Activated B cell treated with CpG ODN at 0.5 μM for 24 hours (primary cell): Measurements from ENCODE around the gene SWAP70. TPM values are rescaled to one million over a fixed set of nuclear protein-coding genes. Genes with fewer than 3 reads are reported as not detected.
A peak's percentile ranks its signal among the peaks of the same experiment; 100 is the strongest.
"Not testable (repeated sequence)": the region's sequence is repeated elsewhere in the genome, so short reads cannot be mapped to it uniquely, and the experiment has no call there.

ENCODE experiments used
- ATAC-seq: fragments of 200-7000 bp; cut with Tn5 transposase; one replicate; pipeline ENCODE4 v1.10.0; 2021; ENCODE audit warnings: low read depth, mild to moderate bottlenecking, moderate library complexity
- CTCF ChIA-PET: fragments of 350-600 bp; sonication (Branson Sonifier 250); formaldehyde crosslinking; loops from one replicate; lab custom pipeline; 2021; ENCODE audit warnings: antibody characterized with exemption; lab: Charles Lee
- POLR2A ChIA-PET: fragments of 350-600 bp; sonication (Branson Sonifier 250); formaldehyde crosslinking; loops from one replicate; lab custom pipeline; 2021; ENCODE audit warnings: antibody characterized with exemption; lab: Charles Lee
- DNase-seq: peaks from one replicate; pipeline ENCODE4 v3.0.0; 2022
- H3K27ac Mint-ChIP-seq: one replicate; pipeline ENCODE4 v1.8.0; 2020; ENCODE audit warnings: mixed read lengths
- H3K27me3 Mint-ChIP-seq: one replicate; pipeline ENCODE4 v1.8.0; 2021; ENCODE audit warnings: mixed read lengths
- H3K36me3 Mint-ChIP-seq: one replicate; pipeline ENCODE4 v1.8.0; 2021; ENCODE audit warnings: low read depth, mixed read lengths
- H3K4me1 Mint-ChIP-seq: one replicate; pipeline ENCODE4 v1.8.0; 2021; ENCODE audit warnings: mixed read lengths
- H3K4me3 Mint-ChIP-seq: one replicate; pipeline ENCODE4 v1.8.0; 2020; ENCODE audit warnings: mild to moderate bottlenecking, mixed read lengths
- H3K9me3 Mint-ChIP-seq: one replicate; pipeline ENCODE4 v1.8.0; 2020; ENCODE audit warnings: mixed read lengths
- CTCF ChIP-seq: fragments of 200-600 bp; IDR thresholded peaks from one replicate; pipeline ENCODE4 v1.8.0; 2022; ENCODE audit warnings: antibody characterized with exemption, mild to moderate bottlenecking
- intact Hi-C: fragments of 100-400 bp; cut with micrococcal nuclease; formaldehyde crosslinking; loops from one replicate; pipeline ENCODE4 v1.15.1; 2024
- total RNA-seq: library from RNA; stranded (reverse); gene quantifications from 2 replicates; pipeline ENCODE4 v1.2.3, GENCODE V29; 2022

SWAP70 gene
- total RNA-seq, 1 donor from 2014 or later = 288 TPM

GRCh38 chr11:9691865-9692264 lies 28.0 kb downstream of the SWAP70 start:
- peak overlapping the region; percentile 94 for H3K27ac Mint-ChIP-seq
- peaks cover 59% of the 10 kb centered on the region for H3K4me1 Mint-ChIP-seq
- no peaks in the 10 kb centered on the region for H3K9me3 Mint-ChIP-seq
- ChIA-PET CTCF (interaction anchor here (0.7 to 4.0 kb wide), 4 partner anchors 56 to 157 kb away, joined by 3 to 21 read pairs (median 10); no protein-coding TSS in a partner anchor), POLR2A (interaction anchor here (0.5 to 9.7 kb wide), 17 partner anchors 9 to 143 kb away, joined by 3 to 133 read pairs (median 8); partner anchors contain the start of gene SWAP70)
- peak overlapping the region; percentile 48 for H3K4me3 Mint-ChIP-seq
- TF ChIP-seq CTCF = no peak
- peak; percentile 16 for ATAC-seq
- H3K27me3 Mint-ChIP-seq = no peaks in the 10 kb centered on the region
- intact Hi-C loops = no loop called here
- no peak for DNase-seq
- peaks cover 47% of the 10 kb centered on the region for H3K36me3 Mint-ChIP-seq

GRCh38 chr11:9692691-9693090 lies 28.8 kb downstream of the SWAP70 start:
- Mint-ChIP-seq H3K27ac (peak overlapping the region; percentile 94), H3K27me3 (no peaks in the 10 kb centered on the region), H3K36me3 (peaks cover 53% of the 10 kb centered on the region), H3K9me3 (no peaks in the 10 kb centered on the region), H3K4me3 (peak overlapping the region; percentile 50), H3K4me1 (peaks cover 64% of the 10 kb centered on the region)
- intact Hi-C loops = no loop called here
- POLR2A ChIA-PET = interaction anchor here (0.6 to 9.7 kb wide), 21 partner anchors 8 to 120 kb away, joined by 3 to 133 read pairs (median 7); partner anchors contain the start of genes SWAP70 and WEE1
- no peak for TF ChIP-seq CTCF
- CTCF ChIA-PET = interaction anchor here (0.7 to 2.4 kb wide), 3 partner anchors 23 to 79 kb away, joined by 3 to 16 read pairs (median 3); no protein-coding TSS in a partner anchor
- DNase-seq (no peak), ATAC-seq (peak; percentile 31)

GRCh38 chr11:9693801-9694553 lies 30.1 kb downstream of the SWAP70 start:
- Mint-ChIP-seq H3K27me3 (no peaks in the 10 kb centered on the region), H3K4me1 (peaks cover 77% of the 10 kb centered on the region), H3K9me3 (no peaks in the 10 kb centered on the region), H3K27ac (peak overlapping the region; percentile 94), H3K4me3 (peak overlapping the region; percentile 68), H3K36me3 (peaks cover 65% of the 10 kb centered on the region)
- POLR2A ChIA-PET = interaction anchor here (0.6 to 9.7 kb wide), 9 partner anchors 14 to 93 kb away, joined by 3 to 133 read pairs (median 9); partner anchors contain the start of gene SWAP70
- DNase-seq = no peak
- no peak for ATAC-seq
- CTCF ChIA-PET = interaction anchor here (2.4 kb wide), 1 partner anchor 80 kb away, joined by 16 read pairs; no protein-coding TSS in a partner anchor
- no peak for TF ChIP-seq CTCF
- intact Hi-C loops = loop anchor here (1.0 kb wide), 1 partner anchor 8 kb away; no protein-coding TSS in a partner anchor

GRCh38 chr11:9695228-9695627 lies 31.4 kb downstream of the SWAP70 start:
- H3K4me3 Mint-ChIP-seq, CTCF ChIA-PET, H3K9me3 Mint-ChIP-seq, H3K27me3 Mint-ChIP-seq, DNase-seq, ATAC-seq, intact Hi-C loops: not testable (repeated sequence)
- POLR2A ChIA-PET = interaction anchor here (1.3 kb wide), 1 partner anchor 25 kb away, joined by 6 read pairs; no protein-coding TSS in a partner anchor
- peaks cover 84% of the 10 kb centered on the region for H3K4me1 Mint-ChIP-seq
- peaks cover 71% of the 10 kb centered on the region for H3K36me3 Mint-ChIP-seq
- peak overlapping the region; percentile 94 for H3K27ac Mint-ChIP-seq

GRCh38 chr11:9697766-9698165 lies 33.9 kb downstream of the SWAP70 start:
- H3K36me3 Mint-ChIP-seq = peaks cover 81% of the 10 kb centered on the region
- H3K4me3 Mint-ChIP-seq = peak overlapping the region; percentile 46
- H3K27ac Mint-ChIP-seq = peak overlapping the region; percentile 79
- H3K27me3 Mint-ChIP-seq = no peaks in the 10 kb centered on the region
- DNase-seq (no peak), ATAC-seq (peak; percentile 19)
- CTCF ChIA-PET = no interaction called here
- H3K4me1 Mint-ChIP-seq = peaks cover 83% of the 10 kb centered on the region
- POLR2A ChIA-PET = interaction anchor here (0.6 to 1.4 kb wide), 7 partner anchors 11 to 78 kb away, joined by 3 to 9 read pairs (median 3); no protein-coding TSS in a partner anchor
- no peaks in the 10 kb centered on the region for H3K9me3 Mint-ChIP-seq
- TF ChIP-seq CTCF = no peak
- intact Hi-C loops = loop anchor here (2.0 kb wide), 1 partner anchor 51 kb away; no protein-coding TSS in a partner anchor
